ENCODE data around the gene NOS2. TPM values are rescaled to one million over a fixed set of nuclear protein-coding genes. Genes with fewer than 3 reads are reported as not detected.
"Not testable (repeated sequence)": the region's sequence is repeated elsewhere in the genome, so short reads cannot be mapped to it uniquely, and the experiment has no call there.

Gene NOS2
- total and polyA plus RNA-seq, 2 experiments from 2014 or later = 6.7 to 7.9 TPM

GRCh38 chr17:27829143-27829711 lies 28.9 kb upstream of the NOS2 start:
- not testable (repeated sequence) for H3K27me3 ChIP-seq; H3K79me2 ChIP-seq; H3K36me3 ChIP-seq (replicated peaks; ENCODE audit: insufficient read depth, low read depth); H3K4me2 ChIP-seq; H3K27ac ChIP-seq; H3K9me2 ChIP-seq (replicated peaks; ENCODE audit: insufficient read depth); H2AFZ ChIP-seq; H3K4me1 ChIP-seq (ENCODE audit: insufficient read depth); H3K4me3 ChIP-seq; H4K20me1 ChIP-seq (ENCODE audit: insufficient read depth, poor library complexity, severe bottlenecking); DNase-seq (ENCODE audit: low spot score); H3K9me3 ChIP-seq (ENCODE audit: low read depth)
- WGBS (ENCODE audit: low lambda C conversion rate, missing lambda C conversion rate) = no CpG with 5 or more reads among the region's 2 CpGs

GRCh38 chr17:27825459-27825858 lies 25.1 kb upstream of the NOS2 start:
- no peak for DNase-seq (ENCODE audit: low spot score)
- Histone ChIP-seq H3K27me3 (no peaks in the 10 kb centered on the region), H3K9me2 (replicated peaks; ENCODE audit: insufficient read depth) (no peaks in the 10 kb centered on the region), H3K4me3 (no peak overlapping the region), H4K20me1 (ENCODE audit: insufficient read depth, poor library complexity, severe bottlenecking) (no peaks in the 10 kb centered on the region), H3K36me3 (replicated peaks; ENCODE audit: insufficient read depth, low read depth) (no peaks in the 10 kb centered on the region), H3K79me2 (no peaks in the 10 kb centered on the region), H2AFZ (no peak overlapping the region), H3K9me3 (ENCODE audit: low read depth) (no peaks in the 10 kb centered on the region), H3K4me2 (no peak overlapping the region), H3K4me1 (ENCODE audit: insufficient read depth) (peaks cover 10% of the 10 kb centered on the region), H3K27ac (no peak overlapping the region)
- 76% methylated on average over 5 of the region's 5 CpGs for WGBS (ENCODE audit: low lambda C conversion rate, missing lambda C conversion rate)
- TF ChIP-seq, protein P1, sequence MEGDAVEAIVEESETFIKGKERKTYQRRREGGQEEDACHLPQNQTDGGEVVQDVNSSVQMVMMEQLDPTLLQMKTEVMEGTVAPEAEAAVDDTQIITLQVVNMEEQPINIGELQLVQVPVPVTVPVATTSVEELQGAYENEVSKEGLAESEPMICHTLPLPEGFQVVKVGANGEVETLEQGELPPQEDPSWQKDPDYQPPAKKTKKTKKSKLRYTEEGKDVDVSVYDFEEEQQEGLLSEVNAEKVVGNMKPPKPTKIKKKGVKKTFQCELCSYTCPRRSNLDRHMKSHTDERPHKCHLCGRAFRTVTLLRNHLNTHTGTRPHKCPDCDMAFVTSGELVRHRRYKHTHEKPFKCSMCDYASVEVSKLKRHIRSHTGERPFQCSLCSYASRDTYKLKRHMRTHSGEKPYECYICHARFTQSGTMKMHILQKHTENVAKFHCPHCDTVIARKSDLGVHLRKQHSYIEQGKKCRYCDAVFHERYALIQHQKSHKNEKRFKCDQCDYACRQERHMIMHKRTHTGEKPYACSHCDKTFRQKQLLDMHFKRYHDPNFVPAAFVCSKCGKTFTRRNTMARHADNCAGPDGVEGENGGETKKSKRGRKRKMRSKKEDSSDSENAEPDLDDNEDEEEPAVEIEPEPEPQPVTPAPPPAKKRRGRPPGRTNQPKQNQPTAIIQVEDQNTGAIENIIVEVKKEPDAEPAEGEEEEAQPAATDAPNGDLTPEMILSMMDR (IDR thresholded peaks at IDR 0.05; ENCODE audit: poor library complexity) = no peak
- no peak for TF ChIP-seq EZH2 (IDR thresholded peaks at IDR 0.05; ENCODE audit: borderline replicate concordance)
- TF ChIP-seq EZH2phosphoT487 (IDR thresholded peaks at IDR 0.05; ENCODE audit: low read depth, severe bottlenecking, unreplicated experiment) = no peak

GRCh38 chr17:27824745-27825144 lies 24.4 kb upstream of the NOS2 start:
- no peak for DNase-seq (ENCODE audit: low spot score)
- no peaks in the 10 kb centered on the region for H3K9me3 ChIP-seq (ENCODE audit: low read depth)
- no peaks in the 10 kb centered on the region for H3K36me3 ChIP-seq (replicated peaks; ENCODE audit: insufficient read depth, low read depth)
- no peaks in the 10 kb centered on the region for H3K79me2 ChIP-seq
- no peak overlapping the region for H3K27ac ChIP-seq
- no peaks in the 10 kb centered on the region for H4K20me1 ChIP-seq (ENCODE audit: insufficient read depth, poor library complexity, severe bottlenecking)
- H3K4me2 ChIP-seq = no peak overlapping the region
- no peaks in the 10 kb centered on the region for H3K27me3 ChIP-seq
- H3K4me1 ChIP-seq (ENCODE audit: insufficient read depth) = peaks cover 10% of the 10 kb centered on the region
- 21% methylated on average over 4 of the region's 4 CpGs for WGBS (ENCODE audit: low lambda C conversion rate, missing lambda C conversion rate)
- TF ChIP-seq EZH2 (IDR thresholded peaks at IDR 0.05; ENCODE audit: borderline replicate concordance) (no peak), EZH2phosphoT487 (IDR thresholded peaks at IDR 0.05; ENCODE audit: low read depth, severe bottlenecking, unreplicated experiment) (no peak)
- TF ChIP-seq, protein P1 (IDR thresholded peaks at IDR 0.05; ENCODE audit: poor library complexity) = no peak
- H2AFZ ChIP-seq = no peak overlapping the region
- H3K4me3 ChIP-seq = no peak overlapping the region
- no peaks in the 10 kb centered on the region for H3K9me2 ChIP-seq (replicated peaks; ENCODE audit: insufficient read depth)

DNA sequence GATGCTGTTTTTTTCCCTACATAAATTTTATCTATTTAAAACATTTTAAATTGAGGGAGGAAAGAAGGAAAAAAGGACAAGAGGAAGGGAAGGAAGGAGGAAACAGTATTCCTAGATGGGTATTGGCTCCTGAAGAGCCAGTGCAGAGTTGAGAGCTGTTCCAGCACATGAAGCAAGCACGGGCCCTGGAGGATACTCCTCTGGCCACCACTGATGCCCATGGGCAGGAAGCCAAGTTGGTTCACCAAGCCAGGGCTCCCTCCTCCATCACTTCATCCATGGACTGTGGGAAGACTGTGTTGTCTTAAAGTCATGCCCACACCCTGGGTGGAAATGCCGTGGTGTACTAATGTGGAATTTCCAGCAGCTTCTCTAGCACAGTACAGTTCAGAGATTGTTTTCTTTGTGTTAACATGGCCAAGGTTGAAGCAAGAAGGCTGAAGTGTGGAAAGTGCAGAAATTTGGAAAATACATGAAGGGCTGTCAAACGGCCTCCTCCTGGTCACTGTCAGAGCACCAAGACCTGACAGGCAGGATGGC lies 23.9 kb upstream of the NOS2 start:
- H2AFZ ChIP-seq = no peak overlapping the region
- no peak overlapping the region for H3K4me3 ChIP-seq
- no peaks in the 10 kb centered on the region for H3K79me2 ChIP-seq
- H3K36me3 ChIP-seq (replicated peaks; ENCODE audit: insufficient read depth, low read depth) = no peaks in the 10 kb centered on the region
- 62% methylated on average over 3 of the region's 3 CpGs for WGBS (ENCODE audit: low lambda C conversion rate, missing lambda C conversion rate)
- H3K9me2 ChIP-seq (replicated peaks; ENCODE audit: insufficient read depth) = no peaks in the 10 kb centered on the region
- DNase-seq (ENCODE audit: low spot score) = no peak
- H3K27ac ChIP-seq = no peak overlapping the region
- TF ChIP-seq EZH2phosphoT487 (IDR thresholded peaks at IDR 0.05; ENCODE audit: low read depth, severe bottlenecking, unreplicated experiment) (no peak), EZH2 (IDR thresholded peaks at IDR 0.05; ENCODE audit: borderline replicate concordance) (no peak)
- TF ChIP-seq, protein P1 (IDR thresholded peaks at IDR 0.05; ENCODE audit: poor library complexity) = no peak
- peaks cover 12% of the 10 kb centered on the region for H3K4me1 ChIP-seq (ENCODE audit: insufficient read depth)
- H4K20me1 ChIP-seq (ENCODE audit: insufficient read depth, poor library complexity, severe bottlenecking) = no peaks in the 10 kb centered on the region
- H3K27me3 ChIP-seq = no peaks in the 10 kb centered on the region
- H3K4me2 ChIP-seq = no peak overlapping the region
- H3K9me3 ChIP-seq (ENCODE audit: low read depth) = no peaks in the 10 kb centered on the region

GRCh38 chr17:27822108-27822507 lies 21.8 kb upstream of the NOS2 start:
- not testable (repeated sequence) for H2AFZ ChIP-seq; H3K9me2 ChIP-seq (replicated peaks; ENCODE audit: insufficient read depth); H3K27ac ChIP-seq; H3K27me3 ChIP-seq; H3K36me3 ChIP-seq (replicated peaks; ENCODE audit: insufficient read depth, low read depth); H3K79me2 ChIP-seq; H3K9me3 ChIP-seq (ENCODE audit: low read depth); DNase-seq (ENCODE audit: low spot score); H4K20me1 ChIP-seq (ENCODE audit: insufficient read depth, poor library complexity, severe bottlenecking); H3K4me2 ChIP-seq; H3K4me3 ChIP-seq
- H3K4me1 ChIP-seq (ENCODE audit: insufficient read depth) = peaks cover 22% of the 10 kb centered on the region
- 88% methylated on average over 10 of the region's 10 CpGs for WGBS (ENCODE audit: low lambda C conversion rate, missing lambda C conversion rate)

Data from hepatocyte (in vitro differentiated cells).